GM13977 (cell line): ENCODE measurements around the gene MTUS2.

ENCODE experiments used
- DNase-seq: peaks from one replicate; pipeline ENCODE4 v3.0.0; 2012; ENCODE audit warnings: low spot score
- CTCF ChIP-seq: IDR thresholded peaks from 2 replicates; pipeline ENCODE4 v1.5.1; 2012; ENCODE audit warnings: mild to moderate bottlenecking, control low read depth; ENCODE audit not compliant: insufficient read depth; ENCODE audit errors: extremely low read depth, missing control alignments
- in situ Hi-C: fragments of 300-500 bp; cut with MboI; formaldehyde crosslinking; loops from one replicate; pipeline ENCODE4 v1.12.0; 2022; ENCODE audit warnings: low sequenced_read_pairs, low pct_unique_long_range_greater_than_20kb, mixed read lengths, inconsistent platforms; ENCODE audit not compliant: unreplicated experiment

MTUS2 gene

GRCh38 chr13:29481603-29482002 is 661.5 kb downstream of the MTUS2 start:
- DNase-seq = no peak
- no peak for TF ChIP-seq CTCF
- in situ Hi-C loops = no loop called here

GRCh38 chr13:29482504-29482903 is 662.4 kb downstream of the MTUS2 start:
- in situ Hi-C loops = no loop called here
- DNase-seq = no peak
- no peak for TF ChIP-seq CTCF

GRCh38 chr13:29483211-29483610 is 663.1 kb downstream of the MTUS2 start:
- TF ChIP-seq CTCF = no peak
- in situ Hi-C loops = no loop called here
- DNase-seq = no peak

GRCh38 chr13:29483623-29484022 is 663.5 kb downstream of the MTUS2 start:
- DNase-seq = no peak
- TF ChIP-seq CTCF = no peak
- in situ Hi-C loops = no loop called here

GRCh38 chr13:29484236-29484635 is 664.1 kb downstream of the MTUS2 start:
- no peak for TF ChIP-seq CTCF
- no peak for DNase-seq
- in situ Hi-C loops = no loop called here

GRCh38 chr13:29484796-29485195 is 664.7 kb downstream of the MTUS2 start:
- no peak for DNase-seq
- no peak for TF ChIP-seq CTCF

GRCh38 chr13:29486551-29486950 is 666.4 kb downstream of the MTUS2 start:
- no peak for DNase-seq
- no peak for TF ChIP-seq CTCF
- in situ Hi-C loops = no loop called here

More at GRCh38 chr13:29484796-29485195, 664.7 kb downstream of the MTUS2 start:
- in situ Hi-C loops = no loop called here
